CD4-positive, alpha-beta T cell treated with Interleukin-15 for 1 hour (primary cell): Measurements from ENCODE around the gene SLC26A6.

ENCODE experiments used
- DNase-seq: peaks from one replicate; pipeline ENCODE4 v3.0.0-alpha.2; 2020

The SLC26A6 gene

GRCh38 chr3:48631516-48632448, 3.5 kb downstream of the SLC26A6 start:
- DNase-seq = no peak

GRCh38 chr3:48630833-48631232, 4.4 kb downstream of the SLC26A6 start:
- no peak for DNase-seq

- no peak for DNase-seq
Observed at GRCh38 chr3:48630407-48630806, 4.9 kb downstream of the SLC26A6 start.

- no peak for DNase-seq
Observed at GRCh38 chr3:48629894-48630293, 5.4 kb downstream of the SLC26A6 start.

- no peak for DNase-seq
Observed at GRCh38 chr3:48628277-48629017, 6.8 kb downstream of the SLC26A6 start.

- no peak for DNase-seq
Observed at GRCh38 chr3:48625600-48625999, 9.7 kb downstream of the SLC26A6 start.

- no peak for DNase-seq
Observed at GRCh38 chr3:48624767-48625166, 10.5 kb downstream of the SLC26A6 start.

GRCh38 chr3:48623851-48624547, 11.3 kb downstream of the SLC26A6 start:
- no peak for DNase-seq

- no peak for DNase-seq
Observed at GRCh38 chr3:48621461-48621869, 13.8 kb downstream of the SLC26A6 start, which contains the start of gene TMEM89. TMEM89 (minus strand) TSS chr3:48621769; CDS start chr3:48621756, 13 bp downstream.

GRCh38 chr3:48619541-48620524, 15.4 kb downstream of the SLC26A6 start:
- DNase-seq = no peak

- DNase-seq = no peak
Observed at GRCh38 chr3:48617559-48617958, 17.7 kb downstream of the SLC26A6 start.

- no peak for DNase-seq
Observed at GRCh38 chr3:48614044-48614443, 21.2 kb downstream of the SLC26A6 start.

- DNase-seq = no peak
Observed at GRCh38 chr3:48612309-48612708, 23.0 kb downstream of the SLC26A6 start.

GRCh38 chr3:48609088-48610005, 25.9 kb downstream of the SLC26A6 start, which contains the start of gene UQCRC1:
UQCRC1 (minus strand) TSS chr3:48609646; CDS start chr3:48609620, 26 bp downstream.
- DNase-seq = peak; percentile 93

- no peak for DNase-seq
Observed at GRCh38 chr3:48607519-48607918, 27.7 kb downstream of the SLC26A6 start.

GRCh38 chr3:48601622-48601994, 33.7 kb downstream of the SLC26A6 start:
- no peak for DNase-seq

- DNase-seq = no peak
Observed at GRCh38 chr3:48600711-48601621, 34.3 kb downstream of the SLC26A6 start.

GRCh38 chr3:48599509-48600285, 35.6 kb downstream of the SLC26A6 start:
- no peak for DNase-seq

- no peak for DNase-seq
Observed at GRCh38 chr3:48599077-48599501, 36.2 kb downstream of the SLC26A6 start.
